IMR-90 (cell line): ENCODE data around the gene JPT2.

Experiments used
- BHLHE40 ChIP-seq: fragments of 150-350 bp; IDR thresholded peaks from 2 replicates; pipeline ENCODE4 v1.6.1; 2016; ENCODE audit warnings: mild to moderate bottlenecking, low read depth, low read length
- CHD1 ChIP-seq: IDR thresholded peaks from 2 replicates; pipeline ENCODE4 v1.6.1; 2012; ENCODE audit warnings: low read depth, low read length, improper control_type of control experiment
- FOS ChIP-seq: fragments of 150-350 bp; IDR thresholded peaks from 2 replicates; pipeline ENCODE4 v1.6.1; 2016; ENCODE audit warnings: low read depth, low read length
- MAFK ChIP-seq: IDR thresholded peaks from 2 replicates; pipeline ENCODE4 v1.6.1; 2012; ENCODE audit warnings: low read depth, low read length, improper control_type of control experiment
- MAZ ChIP-seq: IDR thresholded peaks from 2 replicates; pipeline ENCODE4 v1.6.1; 2012; ENCODE audit warnings: low read depth, mild to moderate bottlenecking, low read length, improper control_type of control experiment, moderate library complexity, borderline replicate concordance
- MXI1 ChIP-seq: IDR thresholded peaks from 2 replicates; pipeline ENCODE4 v1.6.1; 2012; ENCODE audit warnings: low read depth, mild to moderate bottlenecking, low read length, moderate library complexity, borderline replicate concordance
- POLR2A ChIP-seq: IDR thresholded peaks from 2 replicates; pipeline ENCODE4 v1.6.1; 2012; ENCODE audit warnings: mild to moderate bottlenecking, low read depth, low read length
- RAD21 ChIP-seq: IDR thresholded peaks from 2 replicates; pipeline ENCODE4 v1.6.1; 2012; ENCODE audit warnings: low read length, improper control_type of control experiment
- RCOR1 ChIP-seq: IDR thresholded peaks from 2 replicates; pipeline ENCODE4 v1.6.1; 2012; ENCODE audit warnings: mild to moderate bottlenecking, low read length, improper control_type of control experiment; ENCODE audit not compliant: insufficient replicate concordance
- RFX5 ChIP-seq: IDR thresholded peaks from 2 replicates; pipeline ENCODE4 v1.8.0; 2012; ENCODE audit warnings: low read depth, mild to moderate bottlenecking, low read length, moderate library complexity
- SMC3 ChIP-seq: fragments of 150-350 bp; IDR thresholded peaks from 2 replicates; pipeline ENCODE4 v1.6.1; 2016; ENCODE audit warnings: low read depth, mild to moderate bottlenecking, antibody characterized with exemption, low read length, moderate library complexity
- TF ChIP-seq, protein P1 (sequence below): conservative IDR thresholded peaks from 2 replicates; pipeline ENCODE4 v1.5.1; 2012; ENCODE audit warnings: mild to moderate bottlenecking, low read depth, low read length, improper control_type of control experiment
- TF ChIP-seq, protein P2 (sequence below): fragments of 150-350 bp; IDR thresholded peaks from 2 replicates; pipeline ENCODE4 v1.6.1; 2017; ENCODE audit warnings: mild to moderate bottlenecking, antibody characterized with exemption, low read length, low read depth
- TF ChIP-seq, protein P3 (sequence below): fragments of 150-350 bp; IDR thresholded peaks from 2 replicates; pipeline ENCODE4 v1.6.1; 2016; ENCODE audit warnings: low read depth, mild to moderate bottlenecking, low read length, moderate library complexity, borderline replicate concordance

DNA sequence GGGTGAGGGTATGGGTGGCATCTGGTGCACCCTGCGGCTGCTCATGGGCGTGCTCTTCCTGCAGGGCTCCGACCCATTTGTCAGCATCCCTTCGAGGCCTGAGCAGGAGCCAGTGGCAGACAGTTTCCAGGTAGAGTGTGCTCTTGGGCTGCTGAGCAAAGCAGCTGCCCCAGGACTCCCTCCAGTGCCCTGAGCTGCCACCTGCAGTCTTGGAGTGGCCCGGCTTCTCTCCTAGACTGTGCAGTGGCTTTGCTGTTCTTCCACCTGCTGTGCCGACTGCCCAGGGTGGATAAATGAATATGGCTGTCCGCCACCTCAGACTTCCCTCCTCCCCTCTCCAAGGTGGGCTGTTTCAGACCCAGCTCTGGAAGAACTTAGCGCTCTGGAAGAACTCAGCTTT, 10.8 kb upstream of the JPT2 start:
- TF ChIP-seq POLR2A: no peak
- TF ChIP-seq RFX5: no peak
- TF ChIP-seq, protein P1, sequence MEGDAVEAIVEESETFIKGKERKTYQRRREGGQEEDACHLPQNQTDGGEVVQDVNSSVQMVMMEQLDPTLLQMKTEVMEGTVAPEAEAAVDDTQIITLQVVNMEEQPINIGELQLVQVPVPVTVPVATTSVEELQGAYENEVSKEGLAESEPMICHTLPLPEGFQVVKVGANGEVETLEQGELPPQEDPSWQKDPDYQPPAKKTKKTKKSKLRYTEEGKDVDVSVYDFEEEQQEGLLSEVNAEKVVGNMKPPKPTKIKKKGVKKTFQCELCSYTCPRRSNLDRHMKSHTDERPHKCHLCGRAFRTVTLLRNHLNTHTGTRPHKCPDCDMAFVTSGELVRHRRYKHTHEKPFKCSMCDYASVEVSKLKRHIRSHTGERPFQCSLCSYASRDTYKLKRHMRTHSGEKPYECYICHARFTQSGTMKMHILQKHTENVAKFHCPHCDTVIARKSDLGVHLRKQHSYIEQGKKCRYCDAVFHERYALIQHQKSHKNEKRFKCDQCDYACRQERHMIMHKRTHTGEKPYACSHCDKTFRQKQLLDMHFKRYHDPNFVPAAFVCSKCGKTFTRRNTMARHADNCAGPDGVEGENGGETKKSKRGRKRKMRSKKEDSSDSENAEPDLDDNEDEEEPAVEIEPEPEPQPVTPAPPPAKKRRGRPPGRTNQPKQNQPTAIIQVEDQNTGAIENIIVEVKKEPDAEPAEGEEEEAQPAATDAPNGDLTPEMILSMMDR: no peak
- TF ChIP-seq MAZ: no peak
- TF ChIP-seq SMC3: no peak
- TF ChIP-seq, protein P2, sequence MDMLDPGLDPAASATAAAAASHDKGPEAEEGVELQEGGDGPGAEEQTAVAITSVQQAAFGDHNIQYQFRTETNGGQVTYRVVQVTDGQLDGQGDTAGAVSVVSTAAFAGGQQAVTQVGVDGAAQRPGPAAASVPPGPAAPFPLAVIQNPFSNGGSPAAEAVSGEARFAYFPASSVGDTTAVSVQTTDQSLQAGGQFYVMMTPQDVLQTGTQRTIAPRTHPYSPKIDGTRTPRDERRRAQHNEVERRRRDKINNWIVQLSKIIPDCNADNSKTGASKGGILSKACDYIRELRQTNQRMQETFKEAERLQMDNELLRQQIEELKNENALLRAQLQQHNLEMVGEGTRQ: no peak
- no peak for TF ChIP-seq MXI1
- TF ChIP-seq, protein P3, sequence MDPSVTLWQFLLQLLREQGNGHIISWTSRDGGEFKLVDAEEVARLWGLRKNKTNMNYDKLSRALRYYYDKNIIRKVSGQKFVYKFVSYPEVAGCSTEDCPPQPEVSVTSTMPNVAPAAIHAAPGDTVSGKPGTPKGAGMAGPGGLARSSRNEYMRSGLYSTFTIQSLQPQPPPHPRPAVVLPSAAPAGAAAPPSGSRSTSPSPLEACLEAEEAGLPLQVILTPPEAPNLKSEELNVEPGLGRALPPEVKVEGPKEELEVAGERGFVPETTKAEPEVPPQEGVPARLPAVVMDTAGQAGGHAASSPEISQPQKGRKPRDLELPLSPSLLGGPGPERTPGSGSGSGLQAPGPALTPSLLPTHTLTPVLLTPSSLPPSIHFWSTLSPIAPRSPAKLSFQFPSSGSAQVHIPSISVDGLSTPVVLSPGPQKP: no peak
- no peak for TF ChIP-seq MAFK
- TF ChIP-seq BHLHE40: no peak
- TF ChIP-seq CHD1: no peak
- TF ChIP-seq RAD21: no peak
- TF ChIP-seq RCOR1: no peak
- TF ChIP-seq FOS: no peak
